Measurements from ENCODE around the gene CCSAP. TPM values are rescaled to one million over a fixed set of nuclear protein-coding genes. Genes with fewer than 3 reads are reported as not detected.

Gene CCSAP
- total RNA-seq, 4 donors from 2014 or later = 1.8 to 5.8 (median 2.8) TPM

- H3K4me1 ChIP-seq = peaks cover 0 to 39% (median 8%) of the 10 kb centered on the region in 4 donors
Measured at GRCh38 chr1:229272164-229273158, 70.4 kb downstream of the CCSAP start.

GRCh38 chr1:229271448-229272159 is 71.2 kb downstream of the CCSAP start:
- H3K36me3 ChIP-seq = no peaks in the 10 kb centered on the region
- H3K4me3 ChIP-seq = peak overlapping the region; percentile 85 to 99 (median 94)
- peak in 2 of 3 donors; percentile 46 to 76 for DNase-seq
- H3K27me3 ChIP-seq = no peaks in the 10 kb centered on the region
- no peaks in the 10 kb centered on the region for H3K9me3 ChIP-seq
- H3K27ac ChIP-seq = peak overlapping the region; percentile 77 to 95 (median 82)
- H3K4me1 ChIP-seq = peaks cover 0 to 39% (median 8%) of the 10 kb centered on the region in 4 donors
- no peak for TF ChIP-seq POLR2A (IDR thresholded peaks at IDR 0.05)
- TF ChIP-seq, protein P1, sequence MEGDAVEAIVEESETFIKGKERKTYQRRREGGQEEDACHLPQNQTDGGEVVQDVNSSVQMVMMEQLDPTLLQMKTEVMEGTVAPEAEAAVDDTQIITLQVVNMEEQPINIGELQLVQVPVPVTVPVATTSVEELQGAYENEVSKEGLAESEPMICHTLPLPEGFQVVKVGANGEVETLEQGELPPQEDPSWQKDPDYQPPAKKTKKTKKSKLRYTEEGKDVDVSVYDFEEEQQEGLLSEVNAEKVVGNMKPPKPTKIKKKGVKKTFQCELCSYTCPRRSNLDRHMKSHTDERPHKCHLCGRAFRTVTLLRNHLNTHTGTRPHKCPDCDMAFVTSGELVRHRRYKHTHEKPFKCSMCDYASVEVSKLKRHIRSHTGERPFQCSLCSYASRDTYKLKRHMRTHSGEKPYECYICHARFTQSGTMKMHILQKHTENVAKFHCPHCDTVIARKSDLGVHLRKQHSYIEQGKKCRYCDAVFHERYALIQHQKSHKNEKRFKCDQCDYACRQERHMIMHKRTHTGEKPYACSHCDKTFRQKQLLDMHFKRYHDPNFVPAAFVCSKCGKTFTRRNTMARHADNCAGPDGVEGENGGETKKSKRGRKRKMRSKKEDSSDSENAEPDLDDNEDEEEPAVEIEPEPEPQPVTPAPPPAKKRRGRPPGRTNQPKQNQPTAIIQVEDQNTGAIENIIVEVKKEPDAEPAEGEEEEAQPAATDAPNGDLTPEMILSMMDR (IDR thresholded peaks at IDR 0.05) = peak in 1 of 6 experiments; percentile 4

More at GRCh38 chr1:229272164-229273158, 70.4 kb downstream of the CCSAP start:
- H3K36me3 ChIP-seq = no peaks in the 10 kb centered on the region
- DNase-seq = no peak
- TF ChIP-seq, protein P1 (IDR thresholded peaks at IDR 0.05) = no peak
- TF ChIP-seq POLR2A (IDR thresholded peaks at IDR 0.05) = no peak
- H3K27ac ChIP-seq = peak overlapping the region in 3 of 4 donors; percentile 41 to 86 (median 77)
- H3K9me3 ChIP-seq = no peaks in the 10 kb centered on the region
- peak overlapping the region in 3 of 4 donors; percentile 85 to 99 (median 95) for H3K4me3 ChIP-seq
- H3K27me3 ChIP-seq = no peaks in the 10 kb centered on the region

Small RNA genes within 50 kb of the gene (small RNA-seq; reads per million reads assigned to genes)
- gene RNU6-180P = 0 reads per million in 2 donors

Other genes starting within 250 kb of the CCSAP start
- 10 to 100 TPM; 22.1 to 36.7 (median 23.4) TPM for gene RAB4A, start 71.9 kb downstream of the CCSAP start, total RNA-seq
- 1 to 10 TPM in 1 of 4 donors, not detected in 3; 3.3 TPM for gene ACTA1, start 91.0 kb upstream of the CCSAP start, total RNA-seq
- gene NUP133, start 165.3 kb upstream of the CCSAP start, total RNA-seq = 10 to 100 TPM; 15.4 to 40.4 (median 25.5) TPM
- gene ABCB10, start 215.7 kb upstream of the CCSAP start, total RNA-seq = 10 to 100 TPM; 16.5 to 41.0 (median 20.9) TPM

All from Peyer's patch (tissue), 4 donors.